Neutrophil (primary cell): ENCODE data around the gene CDK16.

Experiments used
- H3K27ac ChIP-seq: fragments of 200-600 bp; sonication (generic); 2 replicates; pipeline ENCODE4 v1.5.1; 2016; ENCODE audit warnings: mild to moderate bottlenecking, moderate library complexity
- H3K27me3 ChIP-seq: fragments of 200-600 bp; sonication (generic); 2 replicates; pipeline ENCODE4 v1.6.0; 2016; ENCODE audit warnings: mild to moderate bottlenecking
- H3K36me3 ChIP-seq: fragments of 200-600 bp; sonication (generic); 2 replicates; pipeline ENCODE4 v1.5.1; 2017
- H3K4me1 ChIP-seq, 2 experiments: fragments of 200-600 bp in 1 of 2; sonication (generic) in 1 of 2; 1 replicate in 1 of 2; 2 replicates in 1 of 2; pipeline versions ENCODE4 v1.5.1 to v1.6.1; 2013 to 2016; ENCODE audit warnings: low read depth in 1 of 2, low read length in 1 of 2, mild to moderate bottlenecking in 1 of 2, moderate library complexity in 1 of 2; ENCODE audit not compliant: control insufficient read depth in 1 of 2, insufficient read depth in 1 of 2
- H3K4me3 ChIP-seq, 2 experiments: fragments of 200-600 bp in 1 of 2; sonication (generic) in 1 of 2; 1 replicate in 1 of 2; 2 replicates in 1 of 2; pipeline ENCODE4 v1.5.1; 2013 to 2016; ENCODE audit warnings: low read depth in 1 of 2, low read length in 1 of 2, mild to moderate bottlenecking in 1 of 2, moderate library complexity in 1 of 2
- H3K9me3 ChIP-seq: fragments of 200-600 bp; sonication (generic); 2 replicates; pipeline ENCODE4 v1.5.1; 2016
- TF ChIP-seq, protein P1 (sequence below): fragments of 200-600 bp; sonication (generic); IDR thresholded peaks from 2 replicates; pipeline ENCODE4 v1.5.1; 2016; ENCODE audit warnings: antibody characterized with exemption

CDK16 gene

DNA sequence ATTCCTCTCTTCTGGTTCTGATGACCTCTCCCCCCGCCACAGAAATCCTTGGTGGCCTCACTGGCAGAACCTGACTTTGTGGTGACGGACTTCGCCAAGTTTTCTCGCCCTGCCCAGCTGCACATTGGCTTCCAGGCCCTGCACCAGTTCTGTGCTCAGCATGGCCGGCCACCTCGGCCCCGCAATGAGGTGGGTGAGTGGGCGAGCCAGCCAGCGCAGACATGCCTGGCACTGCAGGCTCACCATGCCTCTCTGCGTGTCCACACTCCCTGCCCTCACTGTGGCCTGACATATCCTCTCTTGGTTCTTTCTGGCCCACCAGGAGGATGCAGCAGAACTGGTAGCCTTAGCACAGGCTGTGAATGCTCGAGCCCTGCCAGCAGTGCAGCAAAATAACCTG is 16.2 kb upstream of the CDK16 start:
- Histone ChIP-seq H3K9me3 (no peaks in the 10 kb centered on the region), H3K4me3 (no peak overlapping the region), H3K27ac (no peak overlapping the region), H3K4me1 (peaks cover 0 to 2% of the 10 kb centered on the region in 2 experiments), H3K27me3 (no peaks in the 10 kb centered on the region), H3K36me3 (peaks cover 91% of the 10 kb centered on the region)
- TF ChIP-seq, protein P1, sequence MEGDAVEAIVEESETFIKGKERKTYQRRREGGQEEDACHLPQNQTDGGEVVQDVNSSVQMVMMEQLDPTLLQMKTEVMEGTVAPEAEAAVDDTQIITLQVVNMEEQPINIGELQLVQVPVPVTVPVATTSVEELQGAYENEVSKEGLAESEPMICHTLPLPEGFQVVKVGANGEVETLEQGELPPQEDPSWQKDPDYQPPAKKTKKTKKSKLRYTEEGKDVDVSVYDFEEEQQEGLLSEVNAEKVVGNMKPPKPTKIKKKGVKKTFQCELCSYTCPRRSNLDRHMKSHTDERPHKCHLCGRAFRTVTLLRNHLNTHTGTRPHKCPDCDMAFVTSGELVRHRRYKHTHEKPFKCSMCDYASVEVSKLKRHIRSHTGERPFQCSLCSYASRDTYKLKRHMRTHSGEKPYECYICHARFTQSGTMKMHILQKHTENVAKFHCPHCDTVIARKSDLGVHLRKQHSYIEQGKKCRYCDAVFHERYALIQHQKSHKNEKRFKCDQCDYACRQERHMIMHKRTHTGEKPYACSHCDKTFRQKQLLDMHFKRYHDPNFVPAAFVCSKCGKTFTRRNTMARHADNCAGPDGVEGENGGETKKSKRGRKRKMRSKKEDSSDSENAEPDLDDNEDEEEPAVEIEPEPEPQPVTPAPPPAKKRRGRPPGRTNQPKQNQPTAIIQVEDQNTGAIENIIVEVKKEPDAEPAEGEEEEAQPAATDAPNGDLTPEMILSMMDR = no peak

DNA sequence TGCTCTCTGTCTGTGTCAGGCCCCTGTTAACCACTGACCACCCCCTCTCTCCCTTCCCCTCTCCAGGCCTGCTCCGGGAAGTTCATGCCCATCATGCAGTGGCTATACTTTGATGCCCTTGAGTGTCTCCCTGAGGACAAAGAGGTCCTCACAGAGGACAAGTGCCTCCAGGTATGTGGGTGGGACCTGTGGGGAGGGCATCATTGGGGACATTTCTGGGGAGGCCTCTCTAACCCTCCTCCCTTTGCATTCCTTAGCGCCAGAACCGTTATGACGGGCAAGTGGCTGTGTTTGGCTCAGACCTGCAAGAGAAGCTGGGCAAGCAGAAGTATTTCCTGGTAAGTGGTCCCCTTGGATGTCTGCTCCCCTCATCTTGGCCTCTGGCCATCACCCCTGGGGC is 15.6 kb upstream of the CDK16 start:
- H3K4me3 ChIP-seq = no peak overlapping the region
- TF ChIP-seq, protein P1 = no peak

DNA sequence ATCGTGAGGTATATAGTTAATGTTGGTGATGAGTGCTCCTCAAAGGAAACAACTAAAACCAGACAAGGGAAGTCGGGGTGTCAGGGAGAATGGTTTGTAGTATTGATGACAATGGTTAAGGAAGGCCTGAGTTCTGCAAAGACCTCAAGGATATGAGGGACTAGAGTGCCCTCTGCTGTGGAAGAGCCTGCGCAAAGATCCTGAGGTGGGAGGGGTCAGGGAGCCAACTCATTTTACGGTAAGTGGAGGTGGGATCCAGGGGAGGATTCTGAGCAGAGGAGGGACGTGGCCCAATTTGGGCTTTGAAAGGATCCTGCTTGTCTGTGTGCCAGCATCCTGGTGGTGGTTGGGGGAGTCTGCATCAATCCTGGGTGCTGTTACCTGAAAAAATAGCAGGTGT is 13.5 kb upstream of the CDK16 start:
- no peaks in the 10 kb centered on the region for H3K4me1 ChIP-seq
- H3K4me3 ChIP-seq = no peak overlapping the region
- TF ChIP-seq, protein P1 = no peak
- H3K27me3 ChIP-seq = no peaks in the 10 kb centered on the region
- no peaks in the 10 kb centered on the region for H3K9me3 ChIP-seq
- H3K27ac ChIP-seq = no peak overlapping the region
- H3K36me3 ChIP-seq = peaks cover 93% of the 10 kb centered on the region

More for the DNA sequence above, 15.6 kb upstream of the CDK16 start:
- Histone ChIP-seq H3K36me3 (peaks cover 95% of the 10 kb centered on the region), H3K27me3 (no peaks in the 10 kb centered on the region), H3K27ac (no peak overlapping the region), H3K4me1 (no peaks in the 10 kb centered on the region), H3K9me3 (no peaks in the 10 kb centered on the region)

DNA sequence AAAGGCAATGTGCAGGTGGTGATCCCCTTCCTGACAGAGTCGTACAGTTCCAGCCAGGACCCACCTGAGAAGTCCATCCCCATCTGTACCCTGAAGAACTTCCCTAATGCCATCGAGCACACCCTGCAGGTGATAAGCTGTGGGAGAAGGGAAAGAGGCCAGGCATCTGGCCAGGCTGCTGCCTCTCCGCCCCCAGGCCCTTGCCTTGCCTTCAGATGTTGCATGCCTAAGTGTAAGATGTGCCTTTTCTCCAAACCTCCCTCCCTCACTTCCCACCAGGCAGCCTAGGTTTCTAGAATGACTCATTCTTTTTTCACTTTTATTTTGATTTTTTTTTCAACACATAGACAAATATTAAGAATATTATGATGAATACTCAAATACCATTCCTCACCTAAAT is 12.2 kb upstream of the CDK16 start:
- Histone ChIP-seq H3K4me3 (no peak overlapping the region), H3K4me1 (no peaks in the 10 kb centered on the region), H3K27me3 (no peaks in the 10 kb centered on the region), H3K36me3 (peaks cover 93% of the 10 kb centered on the region), H3K9me3 (no peaks in the 10 kb centered on the region), H3K27ac (no peak overlapping the region)
- TF ChIP-seq, protein P1 = no peak

DNA sequence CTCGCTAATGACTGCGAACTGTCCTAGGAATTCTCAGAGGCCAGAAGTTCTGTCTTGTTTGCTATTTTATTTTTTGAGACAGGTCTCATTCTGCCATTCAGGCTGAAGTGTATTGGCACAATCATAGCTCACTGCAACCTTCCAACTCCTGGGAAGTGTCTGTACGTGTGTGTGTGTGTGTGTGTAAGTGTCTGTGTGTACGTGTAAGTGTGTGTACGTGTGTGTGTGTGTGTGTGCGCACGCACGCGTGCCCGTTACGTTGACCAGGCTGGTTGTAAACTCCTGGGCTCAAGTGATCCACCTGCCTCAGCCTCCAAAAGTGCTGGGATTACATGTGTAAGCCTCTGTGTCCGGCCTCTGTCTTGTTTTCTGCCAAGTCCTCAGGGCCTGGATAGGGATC is 10.4 kb upstream of the CDK16 start:
- Histone ChIP-seq H3K27ac (no peak overlapping the region), H3K4me1 (no peaks in the 10 kb centered on the region), H3K9me3 (no peaks in the 10 kb centered on the region), H3K27me3 (no peaks in the 10 kb centered on the region), H3K4me3 (no peak overlapping the region), H3K36me3 (peaks cover 93% of the 10 kb centered on the region)
- TF ChIP-seq, protein P1 = no peak
